ENCODE measurements around the gene SLC1A7.

The SLC1A7 gene

GRCh38 chr1:53147174-53147573 lies 4.7 kb upstream of the SLC1A7 start:
- TF ChIP-seq SPI1 (IDR thresholded peaks at IDR 0.05; ENCODE audit: low read depth, low read length) (no peak), PAX5 (IDR thresholded peaks at IDR 0.05; ENCODE audit: insufficient read depth, low read length, severe bottlenecking) (no peak), TAF1 (IDR thresholded peaks at IDR 0.05; ENCODE audit: low read depth, low read length) (no peak), POU2F2 (IDR thresholded peaks at IDR 0.05; ENCODE audit: low read depth, low read length) (no peak), POLR2AphosphoS5 (IDR thresholded peaks at IDR 0.05; ENCODE audit: low read depth, low read length) (no peak), POLR2A (IDR thresholded peaks at IDR 0.05; ENCODE audit: low read depth, low read length) (no peak)
- FAIRE-seq: no peak
- no peak for DNase-seq (ENCODE audit: insufficient read length, low spot score)

- DNase-seq (ENCODE audit: insufficient read length, low spot score) (no peak), FAIRE-seq (no peak)
- TF ChIP-seq SPI1 (IDR thresholded peaks at IDR 0.05; ENCODE audit: low read depth, low read length) (no peak), POLR2A (IDR thresholded peaks at IDR 0.05; ENCODE audit: low read depth, low read length) (no peak), POU2F2 (IDR thresholded peaks at IDR 0.05; ENCODE audit: low read depth, low read length) (no peak), PAX5 (IDR thresholded peaks at IDR 0.05; ENCODE audit: insufficient read depth, low read length, severe bottlenecking) (no peak), POLR2AphosphoS5 (IDR thresholded peaks at IDR 0.05; ENCODE audit: low read depth, low read length) (no peak), TAF1 (IDR thresholded peaks at IDR 0.05; ENCODE audit: low read depth, low read length) (no peak)
These were observed 3.7 kb upstream of the SLC1A7 start for GRCh38 chr1:53145942-53146708.

DNA sequence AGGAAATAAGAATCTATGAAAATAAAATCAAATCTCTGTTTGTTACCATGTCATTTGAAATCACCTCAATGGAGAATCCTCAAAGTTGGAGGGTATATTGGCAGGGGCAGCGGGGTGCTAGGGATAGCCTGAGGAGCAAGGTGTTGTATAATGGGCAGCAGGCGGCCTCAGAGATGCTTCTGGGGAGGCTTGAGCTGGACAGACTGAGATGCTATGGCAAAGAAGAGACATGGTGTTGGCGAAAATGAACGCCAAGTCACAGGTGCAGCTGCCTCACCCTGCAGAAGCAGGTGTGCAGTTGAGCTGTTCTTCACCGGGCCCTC lies 3.1 kb upstream of the SLC1A7 start:
- no peak for TF ChIP-seq TAF1 (IDR thresholded peaks at IDR 0.05; ENCODE audit: low read depth, low read length)
- TF ChIP-seq POU2F2 (IDR thresholded peaks at IDR 0.05; ENCODE audit: low read depth, low read length): no peak
- TF ChIP-seq POLR2A (IDR thresholded peaks at IDR 0.05; ENCODE audit: low read depth, low read length): no peak
- no peak for TF ChIP-seq POLR2AphosphoS5 (IDR thresholded peaks at IDR 0.05; ENCODE audit: low read depth, low read length)
- TF ChIP-seq PAX5 (IDR thresholded peaks at IDR 0.05; ENCODE audit: insufficient read depth, low read length, severe bottlenecking): no peak
- no peak for TF ChIP-seq SPI1 (IDR thresholded peaks at IDR 0.05; ENCODE audit: low read depth, low read length)
- FAIRE-seq: no peak

DNA sequence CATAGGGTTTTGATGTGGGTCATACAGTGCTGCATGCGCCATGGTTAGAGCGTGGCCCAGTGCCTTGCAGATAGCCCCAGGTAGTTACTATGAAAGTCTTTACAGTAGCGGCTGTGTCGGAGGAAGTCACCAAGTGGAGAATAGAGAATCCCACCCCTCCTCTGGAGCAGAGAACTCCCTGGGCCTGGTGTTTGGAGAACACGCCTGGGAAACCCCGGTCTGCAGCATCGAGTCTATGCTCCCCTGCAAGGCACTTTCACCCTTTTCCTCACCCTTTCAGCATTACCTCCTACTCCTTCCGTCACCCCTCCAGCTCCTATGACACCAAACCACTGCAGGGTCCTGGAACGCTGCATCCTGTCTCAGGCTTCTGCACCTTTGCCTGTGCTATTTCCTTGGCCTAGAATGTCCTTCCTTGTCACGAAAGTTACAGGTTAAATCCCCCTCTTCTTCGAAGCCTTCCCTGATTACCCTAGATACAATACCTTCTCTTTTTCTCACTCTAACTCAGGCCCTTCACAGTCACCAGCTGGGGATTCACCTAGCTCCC lies 2.7 kb upstream of the SLC1A7 start:
- no peak for TF ChIP-seq POLR2A (IDR thresholded peaks at IDR 0.05; ENCODE audit: low read depth, low read length)
- no peak for TF ChIP-seq SPI1 (IDR thresholded peaks at IDR 0.05; ENCODE audit: low read depth, low read length)
- DNase-seq (ENCODE audit: insufficient read length, low spot score) (no peak), FAIRE-seq (no peak)

More for the DNA sequence above, 3.1 kb upstream of the SLC1A7 start:
- DNase-seq (ENCODE audit: insufficient read length, low spot score): no peak

- FAIRE-seq (no peak), DNase-seq (ENCODE audit: insufficient read length, low spot score) (no peak)
- TF ChIP-seq POLR2A (IDR thresholded peaks at IDR 0.05; ENCODE audit: low read depth, low read length): no peak
- TF ChIP-seq TAF1 (IDR thresholded peaks at IDR 0.05; ENCODE audit: low read depth, low read length): no peak
- no peak for TF ChIP-seq PAX5 (IDR thresholded peaks at IDR 0.05; ENCODE audit: insufficient read depth, low read length, severe bottlenecking)
- TF ChIP-seq POLR2AphosphoS5 (IDR thresholded peaks at IDR 0.05; ENCODE audit: low read depth, low read length): no peak
- TF ChIP-seq SPI1 (IDR thresholded peaks at IDR 0.05; ENCODE audit: low read depth, low read length): no peak
- TF ChIP-seq POU2F2 (IDR thresholded peaks at IDR 0.05; ENCODE audit: low read depth, low read length): no peak
These were observed 1.8 kb upstream of the SLC1A7 start for GRCh38 chr1:53144201-53144600.

GRCh38 chr1:53143527-53143926 lies 1.1 kb upstream of the SLC1A7 start:
- TF ChIP-seq POLR2A (IDR thresholded peaks at IDR 0.05; ENCODE audit: low read depth, low read length) (no peak), TAF1 (IDR thresholded peaks at IDR 0.05; ENCODE audit: low read depth, low read length) (no peak), SPI1 (IDR thresholded peaks at IDR 0.05; ENCODE audit: low read depth, low read length) (no peak), PAX5 (IDR thresholded peaks at IDR 0.05; ENCODE audit: insufficient read depth, low read length, severe bottlenecking) (no peak), POU2F2 (IDR thresholded peaks at IDR 0.05; ENCODE audit: low read depth, low read length) (no peak), POLR2AphosphoS5 (IDR thresholded peaks at IDR 0.05; ENCODE audit: low read depth, low read length) (no peak)
- DNase-seq (ENCODE audit: insufficient read length, low spot score) (no peak), FAIRE-seq (no peak)

DNA sequence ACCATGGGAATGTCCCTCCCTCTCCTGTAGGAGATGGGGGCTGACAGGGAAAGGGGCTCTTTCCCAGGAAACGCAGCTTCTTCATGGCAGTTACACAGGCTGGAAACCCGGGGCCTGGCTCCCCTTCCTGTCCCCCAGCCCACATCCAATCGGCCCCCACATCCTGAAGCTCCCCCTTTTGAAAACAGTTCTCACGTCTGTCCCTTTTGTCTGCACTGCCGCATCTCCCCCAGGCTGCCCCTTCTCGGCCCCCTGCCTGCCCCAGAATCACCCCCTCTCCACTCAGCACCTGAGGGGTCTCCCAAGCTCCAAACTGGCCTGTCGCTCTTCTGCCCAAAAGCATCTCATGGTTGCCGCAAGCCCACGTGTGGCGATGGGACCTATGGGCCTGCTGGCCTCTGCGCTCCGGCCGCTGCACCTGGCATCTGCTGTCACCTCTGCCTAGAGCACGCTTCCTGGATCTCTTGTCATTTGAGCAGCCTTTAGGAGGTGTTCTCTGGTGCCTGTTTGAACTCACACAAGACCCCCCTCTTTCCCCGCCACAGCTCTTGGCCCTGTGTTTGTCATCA lies 867 bp downstream of the SLC1A7 start:
- DNase-seq (ENCODE audit: insufficient read length, low spot score): no peak
- TF ChIP-seq POLR2AphosphoS5 (IDR thresholded peaks at IDR 0.05; ENCODE audit: low read depth, low read length) (no peak), TAF1 (IDR thresholded peaks at IDR 0.05; ENCODE audit: low read depth, low read length) (no peak), PAX5 (IDR thresholded peaks at IDR 0.05; ENCODE audit: insufficient read depth, low read length, severe bottlenecking) (no peak), POU2F2 (IDR thresholded peaks at IDR 0.05; ENCODE audit: low read depth, low read length) (no peak), POLR2A (IDR thresholded peaks at IDR 0.05; ENCODE audit: low read depth, low read length) (no peak), SPI1 (IDR thresholded peaks at IDR 0.05; ENCODE audit: low read depth, low read length) (no peak)
- FAIRE-seq: no peak

- TF ChIP-seq POU2F2 (IDR thresholded peaks at IDR 0.05; ENCODE audit: low read depth, low read length) (no peak), POLR2AphosphoS5 (IDR thresholded peaks at IDR 0.05; ENCODE audit: low read depth, low read length) (no peak), PAX5 (IDR thresholded peaks at IDR 0.05; ENCODE audit: insufficient read depth, low read length, severe bottlenecking) (no peak), SPI1 (IDR thresholded peaks at IDR 0.05; ENCODE audit: low read depth, low read length) (no peak), TAF1 (IDR thresholded peaks at IDR 0.05; ENCODE audit: low read depth, low read length) (no peak), POLR2A (IDR thresholded peaks at IDR 0.05; ENCODE audit: low read depth, low read length) (no peak)
- FAIRE-seq: no peak
- no peak for DNase-seq (ENCODE audit: insufficient read length, low spot score)
These were observed 2.0 kb downstream of the SLC1A7 start for GRCh38 chr1:53140451-53140850.

GRCh38 chr1:53139951-53140361 lies 2.5 kb downstream of the SLC1A7 start:
- TF ChIP-seq TAF1 (IDR thresholded peaks at IDR 0.05; ENCODE audit: low read depth, low read length) (no peak), POLR2A (IDR thresholded peaks at IDR 0.05; ENCODE audit: low read depth, low read length) (no peak), POLR2AphosphoS5 (IDR thresholded peaks at IDR 0.05; ENCODE audit: low read depth, low read length) (no peak), POU2F2 (IDR thresholded peaks at IDR 0.05; ENCODE audit: low read depth, low read length) (no peak), SPI1 (IDR thresholded peaks at IDR 0.05; ENCODE audit: low read depth, low read length) (no peak), PAX5 (IDR thresholded peaks at IDR 0.05; ENCODE audit: insufficient read depth, low read length, severe bottlenecking) (no peak)
- DNase-seq (ENCODE audit: insufficient read length, low spot score) (no peak), FAIRE-seq (no peak)

Measured in GM12891 (cell line).